T-cell (primary cell): ENCODE data around the gene CPEB1. TPM values are rescaled to one million over a fixed set of nuclear protein-coding genes. Genes with fewer than 3 reads are reported as not detected.

Experiments used
- ATAC-seq, 4 experiments: fragments of 200-7000 bp in 3 of 4; fragments of 150-1000 bp in 1 of 4; cut with Tn5 transposase; replicated peaks in 1 of 4; 1 replicate in 3 of 4; 2 replicates in 1 of 4; pipeline ENCODE4 v1.10.0; 2021; ENCODE audit warnings: moderate library complexity in 3 of 4, mild to moderate bottlenecking in 2 of 4, moderate number of reproducible peaks in 1 of 4
- CTCF ChIA-PET, 2 donors: fragments of 300-600 bp; sonication (Branson Sonifier 250); formaldehyde crosslinking; loops; one replicate each; lab custom pipeline; 2022; ENCODE audit warnings: antibody characterized with exemption in 2 of 2; lab: Charles Lee
- POLR2A ChIA-PET, 2 donors: fragments of 300-600 bp; sonication (Branson Sonifier 250); formaldehyde crosslinking; loops; one replicate each; lab custom pipeline; 2022; ENCODE audit warnings: antibody characterized with exemption in 2 of 2; lab: Charles Lee
- DNase-seq, 35 experiments: peaks; one replicate each; pipeline versions ENCODE4 v3.0.0 to v3.0.0-alpha.2; 2013 to 2023
- H3K27ac ChIP-seq: one replicate; pipeline ENCODE4 v1.5.1; 2013; ENCODE audit warnings: low read length
- H3K27me3 ChIP-seq, 2 experiments: replicated peaks in 1 of 2; 1 replicate in 1 of 2; 2 replicates in 1 of 2; pipeline versions ENCODE4 v1.6.1 to v1.7.0; 2013; ENCODE audit warnings: low read length in 1 of 2, mixed read lengths in 1 of 2; ENCODE audit not compliant: control insufficient read depth in 2 of 2, insufficient read depth in 2 of 2; ENCODE audit errors: extremely low read depth in 1 of 2
- H3K36me3 ChIP-seq, 2 donors: 1 replicate in 1 of 2; 2 replicates in 1 of 2; pipeline versions ENCODE4 v1.6.1 to v1.7.0; 2013; ENCODE audit warnings: low read length in 1 of 2; ENCODE audit not compliant: control insufficient read depth in 2 of 2, insufficient read depth in 1 of 2; ENCODE audit errors: extremely low read depth in 1 of 2
- H3K4me1 ChIP-seq, 2 experiments: 1 replicate in 1 of 2; 2 replicates in 1 of 2; pipeline versions ENCODE4 v1.6.1 to v1.7.0; 2013; ENCODE audit warnings: low read length in 2 of 2, mixed read lengths in 1 of 2; ENCODE audit not compliant: insufficient read depth in 2 of 2, control insufficient read depth in 1 of 2; ENCODE audit errors: extremely low read depth in 1 of 2
- H3K4me3 ChIP-seq, 2 donors: 1 replicate in 1 of 2; 2 replicates in 1 of 2; pipeline versions ENCODE4 v1.5.1 to v1.7.0; 2013; ENCODE audit warnings: mild to moderate bottlenecking in 2 of 2, low read length in 1 of 2, moderate library complexity in 1 of 2; ENCODE audit not compliant: control insufficient read depth in 1 of 2; ENCODE audit errors: extremely low read depth in 1 of 2
- H3K9me3 ChIP-seq: 2 replicates; pipeline ENCODE4 v1.7.0; 2013
- H3K27ac Mint-ChIP-seq, 2 donors: one replicate each; pipeline ENCODE4 v1.8.0; 2020 to 2021; ENCODE audit warnings: mild to moderate bottlenecking in 2 of 2, mixed read lengths in 2 of 2
- H3K27me3 Mint-ChIP-seq, 2 donors: one replicate each; pipeline ENCODE4 v1.8.0; 2021 to 2022; ENCODE audit warnings: mixed read lengths in 2 of 2
- H3K36me3 Mint-ChIP-seq: one replicate; pipeline ENCODE4 v1.8.0; 2021; ENCODE audit warnings: mixed read lengths
- H3K4me1 Mint-ChIP-seq, 3 donors: one replicate each; pipeline ENCODE4 v1.8.0; 2020 to 2022; ENCODE audit warnings: mixed read lengths in 3 of 3, mild to moderate bottlenecking in 1 of 3
- H3K4me3 Mint-ChIP-seq, 3 donors: one replicate each; pipeline ENCODE4 v1.8.0; 2020 to 2022; ENCODE audit warnings: mild to moderate bottlenecking in 3 of 3, mixed read lengths in 3 of 3, moderate library complexity in 3 of 3
- H3K9me3 Mint-ChIP-seq, 3 donors: one replicate each; pipeline ENCODE4 v1.8.0; 2020 to 2022; ENCODE audit warnings: mixed read lengths in 3 of 3
- WGBS: methylation state at CpG from one replicate; pipeline ENCODE4 v1.1.5; 2013; ENCODE audit warnings: missing lambda C conversion rate; ENCODE audit not compliant: insufficient coverage; 5-methylcytosine and 5-hydroxymethylcytosine counted together
- total RNA-seq, 35 experiments: library from RNA in 6 of 35; stranded (reverse) in 6 of 35; fragments of 120-200 nt in 1 of 35; gene quantifications; one replicate each; pipeline versions ENCODE4 v1.2.1 to v1.2.4 and lab custom pipeline; 2013 to 2026

Gene CPEB1
- total RNA-seq, 5 donors from 2014 or later (not counting 1 experiment from before 2014, with no cell fraction given) = 0.33 to 1.3 (median 0.93) TPM

DNA sequence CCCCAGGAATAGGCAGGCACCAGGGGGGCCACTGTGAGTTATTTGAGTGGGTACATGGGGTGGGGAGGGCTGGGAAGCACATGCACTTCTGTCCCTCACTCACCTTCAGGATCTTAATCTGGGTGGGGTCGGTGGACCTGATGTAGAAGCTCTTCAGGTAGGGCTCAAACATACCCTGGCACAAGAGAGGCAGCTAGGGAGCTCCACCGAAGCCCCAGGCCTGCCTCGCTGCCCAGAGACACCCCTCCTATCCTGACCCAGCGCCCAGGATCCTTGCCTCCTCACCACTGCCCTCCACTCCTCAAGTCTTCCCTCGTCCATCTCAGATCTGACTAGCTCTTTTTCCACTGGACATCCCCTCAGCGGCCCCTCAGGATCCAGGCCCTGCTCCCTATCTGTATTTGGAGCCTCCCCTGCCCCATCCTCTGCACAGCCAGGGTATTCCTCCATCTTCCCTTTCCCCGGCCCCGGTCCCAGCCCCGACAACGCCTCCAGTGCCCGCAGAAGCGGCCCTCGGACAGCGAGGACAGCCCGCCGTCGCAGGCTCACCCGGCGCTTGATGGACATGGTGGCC lies 32.5 kb upstream of the CPEB1 start:
- H3K4me1 ChIP-seq = peaks cover 0 to 18% of the 10 kb centered on the region in 2 experiments
- peaks cover 8 to 18% of the 10 kb centered on the region in 2 experiments for H3K27me3 ChIP-seq
- DNase-seq (peak in 2 of 35 experiments; percentile 19 to 26), ATAC-seq (no peak)
- ChIA-PET CTCF (interaction anchor here in 1 of 2 donors (0.7 kb wide), 2 partner anchors 70 to 182 kb away, joined by 3 to 4 read pairs; no protein-coding TSS in a partner anchor), POLR2A (interaction anchor here in 1 of 2 donors (0.6 kb wide), 1 partner anchor 62 kb away, joined by 4 read pairs; no protein-coding TSS in a partner anchor)
- H3K36me3 Mint-ChIP-seq = no peaks in the 10 kb centered on the region
- peak overlapping the region; percentile 40 to 68 for H3K27ac Mint-ChIP-seq
- H3K4me1 Mint-ChIP-seq = peaks cover 14 to 18% (median 14%) of the 10 kb centered on the region in 3 donors
- no peaks in the 10 kb centered on the region for H3K27me3 Mint-ChIP-seq
- H3K4me3 ChIP-seq = peak overlapping the region in 1 of 2 donors; percentile 88
- no peak overlapping the region for H3K27ac ChIP-seq
- H3K9me3 ChIP-seq = no peaks in the 10 kb centered on the region
- no peaks in the 10 kb centered on the region for H3K9me3 Mint-ChIP-seq
- H3K36me3 ChIP-seq = no peaks in the 10 kb centered on the region
- 44% methylated on average over 17 of the region's 19 CpGs for WGBS
- H3K4me3 Mint-ChIP-seq = peak overlapping the region; percentile 91 to 93 (median 92)

DNA sequence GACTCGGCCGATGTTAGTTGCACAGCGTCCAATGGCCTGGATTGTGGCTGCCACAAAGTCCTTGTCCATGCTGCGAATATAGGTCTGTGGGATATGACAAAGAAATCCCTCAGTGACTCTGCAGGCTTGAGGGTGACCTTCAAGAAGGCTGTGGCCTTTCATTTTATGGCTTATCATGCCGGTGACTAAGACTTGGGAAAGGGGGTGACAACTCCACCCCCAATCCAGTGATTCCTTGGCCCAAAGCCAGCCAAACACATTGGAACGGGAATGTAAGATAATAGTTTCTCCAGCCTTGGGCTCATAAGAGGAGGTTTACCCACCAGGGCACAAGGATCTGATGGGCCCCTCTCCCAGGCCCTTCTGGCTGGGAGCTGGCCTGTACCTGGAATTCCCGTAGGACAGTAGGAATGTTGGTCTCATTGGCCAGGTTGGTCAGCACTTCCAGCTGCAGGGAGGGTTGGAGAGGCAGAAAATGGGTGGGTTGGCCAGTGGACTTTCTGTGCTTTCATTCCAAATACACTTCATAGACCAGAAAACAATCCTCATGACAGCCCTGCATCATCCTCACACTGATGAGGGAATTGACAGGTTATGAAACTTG lies 30.7 kb upstream of the CPEB1 start:
- Mint-ChIP-seq H3K27ac (no peak overlapping the region), H3K4me3 (no peak overlapping the region), H3K27me3 (no peaks in the 10 kb centered on the region), H3K9me3 (no peaks in the 10 kb centered on the region), H3K4me1 (peaks cover 14 to 18% (median 14%) of the 10 kb centered on the region in 3 donors), H3K36me3 (no peaks in the 10 kb centered on the region)
- Histone ChIP-seq H3K36me3 (no peaks in the 10 kb centered on the region), H3K27ac (no peak overlapping the region), H3K4me1 (peaks cover 0 to 18% of the 10 kb centered on the region in 2 experiments), H3K4me3 (no peak overlapping the region), H3K27me3 (peaks cover 4 to 18% of the 10 kb centered on the region in 2 experiments), H3K9me3 (no peaks in the 10 kb centered on the region)
- POLR2A ChIA-PET = no interaction called here
- ATAC-seq = no peak
- WGBS = 98% methylated on average over 6 of the region's 7 CpGs
- CTCF ChIA-PET = no interaction called here
- no peak for DNase-seq

- H3K27me3 ChIP-seq = peaks cover 0 to 4% of the 10 kb centered on the region in 2 experiments
- peaks cover 0 to 3% of the 10 kb centered on the region in 2 experiments for H3K4me1 ChIP-seq
- H3K9me3 ChIP-seq = no peaks in the 10 kb centered on the region
- no peaks in the 10 kb centered on the region for H3K9me3 Mint-ChIP-seq
- no peak overlapping the region for H3K27ac ChIP-seq
- CTCF ChIA-PET = no interaction called here
- no peaks in the 10 kb centered on the region for H3K27me3 Mint-ChIP-seq
- POLR2A ChIA-PET = no interaction called here
- H3K4me1 Mint-ChIP-seq = peaks cover 2 to 5% (median 3%) of the 10 kb centered on the region in 3 donors
- WGBS = 69% methylated on average over 2 of the region's 2 CpGs
- ATAC-seq = no peak
- no peaks in the 10 kb centered on the region for H3K36me3 ChIP-seq
- H3K27ac Mint-ChIP-seq = no peak overlapping the region
- H3K4me3 ChIP-seq = no peak overlapping the region
- DNase-seq = no peak
- no peaks in the 10 kb centered on the region for H3K36me3 Mint-ChIP-seq
- no peak overlapping the region for H3K4me3 Mint-ChIP-seq
Measured at GRCh38 chr15:82674873-82675272, 27.7 kb upstream of the CPEB1 start.

DNA sequence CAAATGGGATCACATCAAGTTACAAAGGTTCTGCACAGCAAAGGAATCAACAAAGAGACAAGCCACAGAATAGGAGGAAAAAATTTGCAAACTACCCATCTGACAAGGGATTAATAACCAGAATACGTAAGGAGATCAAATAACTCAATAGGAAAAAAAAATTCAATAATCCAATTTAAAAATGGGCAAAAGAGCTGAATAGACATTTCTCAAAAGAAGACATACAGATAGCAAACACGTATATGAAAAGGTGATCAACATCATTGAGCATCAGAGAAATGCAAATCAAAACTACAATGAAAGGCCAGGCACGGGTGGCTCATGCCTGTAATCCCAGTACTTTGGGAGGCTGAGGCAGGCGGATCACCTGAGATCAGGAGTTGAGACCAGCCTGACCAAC lies 23.5 kb upstream of the CPEB1 start:
- Histone ChIP-seq H3K27ac (no peak overlapping the region), H3K9me3 (no peaks in the 10 kb centered on the region), H3K36me3 (no peaks in the 10 kb centered on the region), H3K4me1 (no peaks in the 10 kb centered on the region), H3K27me3 (peaks cover 0 to 19% of the 10 kb centered on the region in 2 experiments), H3K4me3 (no peak overlapping the region)
- ATAC-seq (no peak), DNase-seq (no peak)
- Mint-ChIP-seq H3K4me3 (no peak overlapping the region), H3K27ac (no peak overlapping the region), H3K36me3 (no peaks in the 10 kb centered on the region), H3K9me3 (no peaks in the 10 kb centered on the region), H3K4me1 (no peaks in the 10 kb centered on the region), H3K27me3 (peaks cover 4 to 5% of the 10 kb centered on the region in 2 donors)
- CTCF ChIA-PET = no interaction called here
- POLR2A ChIA-PET = no interaction called here
- WGBS = 73% methylated on average over 2 of the region's 4 CpGs

DNA sequence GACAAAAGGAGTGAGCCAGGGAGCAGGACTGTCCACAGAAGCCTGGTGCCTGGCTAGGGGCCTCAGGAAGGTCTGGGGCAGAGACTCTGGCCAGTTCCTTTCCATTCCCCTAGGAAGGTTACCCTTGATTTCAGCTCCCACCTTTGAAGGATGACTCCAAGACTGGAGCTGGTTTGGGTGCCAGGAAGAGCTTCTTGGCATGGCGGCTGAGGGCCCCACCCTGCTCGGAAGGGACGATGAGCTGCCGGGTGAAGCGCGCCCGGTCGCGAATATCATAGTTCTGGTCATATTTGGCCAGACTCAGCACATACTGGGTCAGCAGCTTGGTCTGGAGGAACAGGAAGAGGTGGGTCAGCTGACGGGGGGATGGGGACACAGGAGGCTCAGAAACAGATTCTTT lies 19.4 kb upstream of the CPEB1 start:
- H3K4me1 Mint-ChIP-seq = no peaks in the 10 kb centered on the region

DNA sequence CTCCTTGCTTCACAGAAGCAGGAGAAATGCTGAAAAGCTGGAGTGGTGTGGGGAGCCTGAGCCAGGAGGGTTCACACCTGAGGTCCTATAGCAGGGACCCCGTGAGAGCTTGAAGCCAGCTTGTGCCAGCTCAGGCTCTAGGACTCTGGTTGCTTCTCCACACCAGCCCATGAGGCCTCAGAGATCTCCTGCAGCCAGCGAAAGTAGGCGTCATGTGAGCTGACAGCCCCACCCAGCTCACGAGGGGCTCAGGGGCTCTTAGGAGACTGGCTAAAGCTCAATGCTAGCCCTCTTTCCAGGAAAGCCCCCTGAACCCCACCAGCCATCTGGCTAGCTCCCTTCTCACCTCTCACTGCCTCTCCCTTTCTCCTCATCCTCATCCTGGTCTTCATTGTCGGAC lies 16.9 kb upstream of the CPEB1 start:
- H3K27ac ChIP-seq = no peak overlapping the region
- no peaks in the 10 kb centered on the region for H3K4me1 Mint-ChIP-seq
- H3K9me3 ChIP-seq = no peaks in the 10 kb centered on the region
- no peaks in the 10 kb centered on the region for H3K36me3 ChIP-seq
- H3K27me3 Mint-ChIP-seq = peaks cover 25 to 39% of the 10 kb centered on the region in 2 donors
- ATAC-seq = no peak
- ChIA-PET CTCF (interaction anchor here in 1 of 2 donors (0.6 kb wide), 1 partner anchor 18 kb away, joined by 7 read pairs; no protein-coding TSS in a partner anchor), POLR2A (no interaction called here)
- H3K36me3 Mint-ChIP-seq = no peaks in the 10 kb centered on the region
- no peak overlapping the region for H3K4me3 ChIP-seq
- H3K27me3 ChIP-seq = peaks cover 0 to 62% of the 10 kb centered on the region in 2 experiments
- H3K4me3 Mint-ChIP-seq = no peak overlapping the region
- no peaks in the 10 kb centered on the region for H3K4me1 ChIP-seq
- no peaks in the 10 kb centered on the region for H3K9me3 Mint-ChIP-seq
- no peak for DNase-seq
- H3K27ac Mint-ChIP-seq = no peak overlapping the region
- WGBS = 78% methylated on average over 5 of the region's 5 CpGs

More for the DNA sequence above, 19.4 kb upstream of the CPEB1 start:
- ATAC-seq (no peak), DNase-seq (no peak)
- no peak overlapping the region for H3K27ac Mint-ChIP-seq
- Histone ChIP-seq H3K36me3 (no peaks in the 10 kb centered on the region), H3K4me3 (no peak overlapping the region), H3K27me3 (peaks cover 0 to 53% of the 10 kb centered on the region in 2 experiments), H3K27ac (no peak overlapping the region), H3K9me3 (no peaks in the 10 kb centered on the region), H3K4me1 (no peaks in the 10 kb centered on the region)
- POLR2A ChIA-PET = no interaction called here
- H3K4me3 Mint-ChIP-seq = no peak overlapping the region
- no peaks in the 10 kb centered on the region for H3K36me3 Mint-ChIP-seq
- no peaks in the 10 kb centered on the region for H3K9me3 Mint-ChIP-seq
- CTCF ChIA-PET = no interaction called here
- 90% methylated on average over 8 of the region's 10 CpGs for WGBS
- peaks cover 17 to 30% of the 10 kb centered on the region in 2 donors for H3K27me3 Mint-ChIP-seq
